Tibial artery (tissue), 4 donors: Measurements from ENCODE around the gene ALG1.

ENCODE experiments used
- DNase-seq, 2 donors: peaks; one replicate each; pipeline ENCODE4 v3.0.0-alpha.2; 2019
- H3K27ac ChIP-seq, 2 donors: fragments of 200-600 bp; sonication (generic) in 1 of 2; 1 replicate in 1 of 2; 2 replicates in 1 of 2; pipeline ENCODE4 v1.5.1; 2018 to 2019; ENCODE audit warnings: mild to moderate bottlenecking in 1 of 2
- H3K27me3 ChIP-seq, 2 donors: fragments of 200-600 bp; sonication (generic) in 1 of 2; one replicate each; pipeline versions ENCODE4 v1.5.1 to v1.6.0; 2016 to 2019
- H3K36me3 ChIP-seq, 3 donors: fragments of 200-600 bp; sonication (generic) in 2 of 3; one replicate each; pipeline ENCODE4 v1.5.1; 2016 to 2019; ENCODE audit warnings: mild to moderate bottlenecking in 2 of 3
- H3K4me1 ChIP-seq, 4 donors: fragments of 200-600 bp; sonication (generic) in 2 of 4; 1 replicate in 3 of 4; 2 replicates in 1 of 4; pipeline ENCODE4 v1.5.1; 2016 to 2019
- H3K4me3 ChIP-seq, 2 donors: fragments of 200-600 bp; sonication (generic) in 1 of 2; 1 replicate in 1 of 2; 2 replicates in 1 of 2; pipeline ENCODE4 v1.5.1; 2018 to 2019; ENCODE audit warnings: mild to moderate bottlenecking in 2 of 2
- H3K9me3 ChIP-seq, 3 donors: fragments of 200-600 bp; sonication (generic) in 1 of 3; one replicate each; pipeline ENCODE4 v1.5.1; 2016 to 2019
- CTCF ChIP-seq, 2 experiments: fragments of 200-600 bp in 1 of 2; fragments of 450-650 bp in 1 of 2; IDR thresholded peaks; one replicate each; pipeline ENCODE4 v1.5.1; 2017 to 2019; ENCODE audit warnings: antibody characterized with exemption in 2 of 2, mild to moderate bottlenecking in 1 of 2, moderate library complexity in 1 of 2
- intact Hi-C: fragments of 100-400 bp; cut with DNase I; formaldehyde crosslinking; loops from one replicate; pipeline ENCODE4 v1.15.0; 2023; ENCODE audit warnings: low total_unique reads

The ALG1 gene

GRCh38 chr16:5027086-5027485, 44.6 kb upstream of the ALG1 start:
- Histone ChIP-seq H3K27ac (no peak overlapping the region), H3K9me3 (no peaks in the 10 kb centered on the region), H3K4me3 (no peak overlapping the region), H3K4me1 (peaks cover 0 to under 1% (median 0%) of the 10 kb centered on the region in 4 donors), H3K27me3 (peaks cover 0 to 3% of the 10 kb centered on the region in 2 donors), H3K36me3 (peaks cover 0 to 62% (median 0%) of the 10 kb centered on the region in 3 donors)
- intact Hi-C loops, result no loop called here
- no peak for TF ChIP-seq CTCF (IDR thresholded peaks at IDR 0.05)
- DNase-seq, result no peak

GRCh38 chr16:5027575-5028235, 43.9 kb upstream of the ALG1 start:
- H3K36me3 ChIP-seq, result peaks cover 0 to 62% (median 0%) of the 10 kb centered on the region in 3 donors
- no peak for DNase-seq
- H3K4me1 ChIP-seq, result peaks cover 0 to 6% (median 3%) of the 10 kb centered on the region in 4 donors
- TF ChIP-seq CTCF (IDR thresholded peaks at IDR 0.05), result no peak
- no peak overlapping the region for H3K4me3 ChIP-seq
- no peak overlapping the region for H3K27ac ChIP-seq
- intact Hi-C loops, result no loop called here
- H3K9me3 ChIP-seq, result no peaks in the 10 kb centered on the region
- peaks cover 0 to 1% of the 10 kb centered on the region in 2 donors for H3K27me3 ChIP-seq

- no peak for DNase-seq
- TF ChIP-seq CTCF (IDR thresholded peaks at IDR 0.05), result no peak
- Histone ChIP-seq H3K4me1 (peaks cover 0 to 13% (median 9%) of the 10 kb centered on the region in 4 donors), H3K27me3 (no peaks in the 10 kb centered on the region), H3K27ac (no peak overlapping the region), H3K36me3 (peaks cover 0 to 62% (median 0%) of the 10 kb centered on the region in 3 donors), H3K4me3 (no peak overlapping the region), H3K9me3 (no peaks in the 10 kb centered on the region)
- intact Hi-C loops, result no loop called here
Measured at GRCh38 chr16:5028950-5029475, 42.6 kb upstream of the ALG1 start.

- intact Hi-C loops, result no loop called here
- Histone ChIP-seq H3K4me1 (peaks cover 0 to 20% (median 16%) of the 10 kb centered on the region in 4 donors), H3K27ac (no peak overlapping the region)
Measured at GRCh38 chr16:5030251-5030870, 41.3 kb upstream of the ALG1 start.

GRCh38 chr16:5031601-5032000, 40.0 kb upstream of the ALG1 start:
- Histone ChIP-seq H3K9me3 (no peaks in the 10 kb centered on the region), H3K36me3 (peaks cover 0 to 47% (median 0%) of the 10 kb centered on the region in 3 donors), H3K4me3 (no peak overlapping the region), H3K27me3 (no peaks in the 10 kb centered on the region), H3K27ac (no peak overlapping the region), H3K4me1 (peaks cover 0 to 20% (median 16%) of the 10 kb centered on the region in 4 donors)
- DNase-seq, result no peak
- TF ChIP-seq CTCF (IDR thresholded peaks at IDR 0.05), result no peak
- intact Hi-C loops, result no loop called here

More at GRCh38 chr16:5030251-5030870, 41.3 kb upstream of the ALG1 start:
- H3K27me3 ChIP-seq, result no peaks in the 10 kb centered on the region
- H3K36me3 ChIP-seq, result peaks cover 0 to 51% (median 0%) of the 10 kb centered on the region in 3 donors
- H3K4me3 ChIP-seq, result no peak overlapping the region
- DNase-seq, result no peak
- TF ChIP-seq CTCF (IDR thresholded peaks at IDR 0.05), result no peak
- H3K9me3 ChIP-seq, result no peaks in the 10 kb centered on the region
